T-helper 17 cell (primary cell): ENCODE results near the gene DENND1C. TPM values are rescaled to one million over a fixed set of nuclear protein-coding genes. Genes with fewer than 3 reads are reported as not detected.

Source experiments
- ATAC-seq: fragments of 150-1000 bp; cut with Tn5 transposase; 2 replicates; pipeline ENCODE4 v1.10.0; 2021; ENCODE audit warnings: mild to moderate bottlenecking, moderate library complexity
- DNase-seq, 3 donors: peaks; one replicate each; pipeline versions ENCODE4 v3.0.0 to v3.0.0-alpha.2; 2020 to 2021
- H3K9me3 ChIP-seq: one replicate; pipeline ENCODE4 v1.7.0; 2013; ENCODE audit warnings: low read length, mild to moderate bottlenecking; ENCODE audit not compliant: control insufficient read depth, poor library complexity, severe bottlenecking
- H3K27ac Mint-ChIP-seq: one replicate; pipeline ENCODE4 v1.8.0; 2022; ENCODE audit warnings: mild to moderate bottlenecking, moderate library complexity, mixed read lengths
- H3K27me3 Mint-ChIP-seq: one replicate; pipeline ENCODE4 v1.8.0; 2022; ENCODE audit warnings: mixed read lengths
- H3K36me3 Mint-ChIP-seq: one replicate; pipeline ENCODE4 v1.8.0; 2022; ENCODE audit warnings: low read depth, mixed read lengths
- H3K4me1 Mint-ChIP-seq: one replicate; pipeline ENCODE4 v1.8.0; 2022; ENCODE audit warnings: mild to moderate bottlenecking, mixed read lengths
- H3K4me3 Mint-ChIP-seq: one replicate; pipeline ENCODE4 v1.8.0; 2022; ENCODE audit warnings: mild to moderate bottlenecking, moderate library complexity, mixed read lengths
- total RNA-seq, 4 donors: library from RNA in 2 of 4; stranded (reverse) in 2 of 4; gene quantifications; one replicate each; pipeline ENCODE4 v1.2.3 and lab custom pipeline; 2022 to 2026

Gene DENND1C, protein sequence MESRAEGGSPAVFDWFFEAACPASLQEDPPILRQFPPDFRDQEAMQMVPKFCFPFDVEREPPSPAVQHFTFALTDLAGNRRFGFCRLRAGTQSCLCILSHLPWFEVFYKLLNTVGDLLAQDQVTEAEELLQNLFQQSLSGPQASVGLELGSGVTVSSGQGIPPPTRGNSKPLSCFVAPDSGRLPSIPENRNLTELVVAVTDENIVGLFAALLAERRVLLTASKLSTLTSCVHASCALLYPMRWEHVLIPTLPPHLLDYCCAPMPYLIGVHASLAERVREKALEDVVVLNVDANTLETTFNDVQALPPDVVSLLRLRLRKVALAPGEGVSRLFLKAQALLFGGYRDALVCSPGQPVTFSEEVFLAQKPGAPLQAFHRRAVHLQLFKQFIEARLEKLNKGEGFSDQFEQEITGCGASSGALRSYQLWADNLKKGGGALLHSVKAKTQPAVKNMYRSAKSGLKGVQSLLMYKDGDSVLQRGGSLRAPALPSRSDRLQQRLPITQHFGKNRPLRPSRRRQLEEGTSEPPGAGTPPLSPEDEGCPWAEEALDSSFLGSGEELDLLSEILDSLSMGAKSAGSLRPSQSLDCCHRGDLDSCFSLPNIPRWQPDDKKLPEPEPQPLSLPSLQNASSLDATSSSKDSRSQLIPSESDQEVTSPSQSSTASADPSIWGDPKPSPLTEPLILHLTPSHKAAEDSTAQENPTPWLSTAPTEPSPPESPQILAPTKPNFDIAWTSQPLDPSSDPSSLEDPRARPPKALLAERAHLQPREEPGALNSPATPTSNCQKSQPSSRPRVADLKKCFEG
- 100 to 1,000 TPM; 104 to 105 TPM for total RNA-seq
- 56.9 to 90.5 reads per million in 2 donors for total RNA-seq (lab: John Stamatoyannopoulos, UW)

DNA sequence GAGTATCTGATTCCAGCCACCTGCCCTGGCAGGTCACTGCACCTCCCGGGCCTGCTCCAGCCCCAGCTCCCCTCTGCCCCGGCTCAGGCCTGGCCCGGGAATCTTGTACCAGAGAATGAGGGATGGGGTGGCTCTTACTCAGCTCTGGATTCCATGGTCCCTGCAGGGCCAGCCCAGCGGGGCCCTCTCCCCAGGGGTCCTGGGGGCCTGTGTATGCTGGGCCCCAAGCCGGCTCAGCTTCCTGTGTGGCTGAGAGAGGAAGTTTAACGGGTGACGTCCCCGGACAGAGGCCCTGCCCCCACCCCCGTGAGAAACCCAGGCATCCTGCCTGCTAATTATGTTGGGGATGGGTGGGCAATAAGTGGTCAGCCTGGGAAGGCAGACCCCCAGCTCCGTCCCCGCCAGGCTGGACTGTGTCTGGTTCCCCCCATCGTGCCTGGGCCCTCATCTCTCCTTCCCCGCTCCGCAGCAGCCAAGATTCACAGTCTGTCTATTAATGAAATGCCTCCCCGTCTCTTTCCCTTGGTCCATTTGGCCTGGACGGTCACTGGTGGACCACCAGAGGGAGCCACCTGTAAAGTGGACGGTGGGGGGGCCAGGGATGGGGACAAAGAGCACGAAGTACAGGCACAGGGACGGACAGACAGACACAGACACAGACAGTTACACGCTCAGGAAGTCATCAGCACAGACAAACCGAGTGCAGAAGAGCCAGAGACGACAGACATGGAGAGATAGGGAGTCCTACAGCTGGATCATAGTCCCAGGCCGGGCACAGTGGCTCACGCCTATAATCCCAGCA, at the start of gene DENND1C:
Gene DENND1C (minus strand): TSS at position 247 of the 802 bp plus-strand sequence. CDS start 92 bp downstream, at position 155.
- Mint-ChIP-seq H3K27ac (peak within 1 kb of the TSS; percentile 98), H3K36me3 (peaks cover 3% of the 10 kb centered on the region), H3K4me3 (peak within 1 kb of the TSS; percentile 99), H3K27me3 (no peaks in the 10 kb centered on the region), H3K4me1 (peaks cover 29% of the 10 kb centered on the region)
- peak; percentile 88 for ATAC-seq
- peak in 2 of 3 donors; percentile 37 to 45 for DNase-seq
- no peaks in the 10 kb centered on the region for H3K9me3 ChIP-seq

DNA sequence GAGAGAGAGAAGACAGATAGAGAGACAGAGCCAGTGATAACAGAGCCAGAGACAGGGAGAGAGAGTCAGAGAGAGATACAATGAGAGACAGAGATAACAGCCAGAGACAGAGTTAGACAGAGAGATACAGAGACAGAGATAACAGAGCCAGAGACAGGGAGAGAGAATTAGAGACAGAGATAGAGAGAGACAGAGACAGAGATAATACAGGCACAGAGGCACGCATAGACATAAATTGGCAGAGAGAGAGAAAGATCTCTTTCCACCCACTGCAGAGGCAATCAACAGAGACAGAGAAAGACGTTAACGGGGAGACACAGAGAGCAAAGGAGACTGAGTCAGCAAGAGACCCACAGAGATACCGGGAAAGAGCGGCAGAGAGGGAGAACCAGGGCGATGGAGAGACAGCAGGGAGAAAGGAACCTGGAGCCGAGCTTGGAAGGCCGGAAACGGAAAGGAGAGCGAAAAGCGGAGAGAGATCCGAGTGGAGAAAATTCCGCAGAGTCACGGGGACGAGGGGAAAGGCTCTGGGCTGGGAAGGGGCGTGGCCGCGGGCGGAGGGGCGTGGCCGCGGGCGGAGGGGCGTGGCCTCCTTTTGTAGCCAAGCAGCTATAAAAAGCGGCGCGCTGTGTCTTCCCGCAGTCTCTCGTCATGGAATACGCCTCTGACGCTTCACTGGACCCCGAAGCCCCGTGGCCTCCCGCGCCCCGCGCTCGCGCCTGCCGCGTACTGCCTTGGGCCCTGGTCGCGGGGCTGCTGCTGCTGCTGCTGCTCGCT, 49.0 kb upstream of the DENND1C start, which contains the start of gene TNFSF9:
Gene TNFSF9 (plus strand): TSS at position 641 of the 777 bp plus-strand sequence. CDS start 11 bp downstream, at position 652.
- Mint-ChIP-seq H3K4me1 (peaks cover 37% of the 10 kb centered on the region), H3K36me3 (peaks cover 10% of the 10 kb centered on the region), H3K4me3 (peak within 1 kb of the TSS; percentile 96), H3K27me3 (peaks cover 33% of the 10 kb centered on the region), H3K27ac (peak within 1 kb of the TSS; percentile 84)
- ATAC-seq = peak; percentile 80
- peak; percentile 66 to 76 (median 71) for DNase-seq
- no peaks in the 10 kb centered on the region for H3K9me3 ChIP-seq

DNA sequence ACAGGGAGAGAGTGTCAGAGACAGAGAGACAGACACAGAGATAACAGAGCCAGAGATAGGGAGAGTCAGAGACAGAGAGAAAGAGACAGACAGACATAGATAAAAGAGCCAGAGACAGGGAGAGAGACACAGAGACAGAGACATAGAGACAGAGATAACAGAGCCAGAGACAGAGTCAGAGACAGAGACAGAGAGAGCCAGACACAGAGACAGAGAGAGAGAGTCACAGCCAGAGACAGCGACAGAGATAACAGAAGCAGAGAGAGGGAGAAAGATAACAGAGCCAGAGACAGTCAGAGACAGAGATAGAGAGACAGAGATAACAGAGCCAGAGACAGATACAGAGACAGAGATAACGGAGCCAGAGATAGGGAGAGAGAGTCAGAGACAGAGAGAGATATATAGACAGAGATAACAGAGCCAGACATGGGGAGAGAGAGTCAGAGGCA, 48.4 kb upstream of the DENND1C start:
- ATAC-seq = no peak

DNA sequence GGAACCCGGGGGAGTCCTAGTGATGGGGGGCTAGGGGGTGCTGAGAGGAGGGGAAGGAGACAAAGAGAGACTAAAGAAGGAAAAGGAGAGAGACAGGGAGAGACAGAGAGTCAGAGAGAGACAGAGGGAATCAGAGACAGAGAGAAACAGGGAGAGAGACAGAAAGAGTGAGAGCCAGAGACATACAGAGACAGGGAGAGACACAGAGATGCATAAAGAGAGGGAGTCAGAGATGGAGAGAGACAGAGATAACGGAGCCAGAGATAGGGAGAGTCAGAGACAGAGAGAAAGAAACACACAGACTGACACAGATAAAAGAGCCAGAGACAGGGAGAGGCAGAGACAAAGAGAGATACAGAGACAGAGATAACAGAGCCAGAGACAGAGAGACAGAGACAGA, 47.8 kb upstream of the DENND1C start:
- peaks cover 37% of the 10 kb centered on the region for H3K4me1 Mint-ChIP-seq
- H3K36me3 Mint-ChIP-seq = peaks cover 10% of the 10 kb centered on the region
- DNase-seq = no peak
- H3K27me3 Mint-ChIP-seq = peaks cover 33% of the 10 kb centered on the region
- peak overlapping the region; percentile 71 for H3K4me3 Mint-ChIP-seq
- H3K27ac Mint-ChIP-seq = peak overlapping the region; percentile 84
- H3K9me3 ChIP-seq = no peaks in the 10 kb centered on the region
- no peak for ATAC-seq

More for the DNA sequence above, 48.4 kb upstream of the DENND1C start:
- no peaks in the 10 kb centered on the region for H3K9me3 ChIP-seq
- Mint-ChIP-seq H3K27ac (peak overlapping the region; percentile 84), H3K4me1 (peaks cover 37% of the 10 kb centered on the region), H3K27me3 (peaks cover 33% of the 10 kb centered on the region), H3K36me3 (peaks cover 10% of the 10 kb centered on the region), H3K4me3 (peak overlapping the region; percentile 96)
- DNase-seq = no peak

DNA sequence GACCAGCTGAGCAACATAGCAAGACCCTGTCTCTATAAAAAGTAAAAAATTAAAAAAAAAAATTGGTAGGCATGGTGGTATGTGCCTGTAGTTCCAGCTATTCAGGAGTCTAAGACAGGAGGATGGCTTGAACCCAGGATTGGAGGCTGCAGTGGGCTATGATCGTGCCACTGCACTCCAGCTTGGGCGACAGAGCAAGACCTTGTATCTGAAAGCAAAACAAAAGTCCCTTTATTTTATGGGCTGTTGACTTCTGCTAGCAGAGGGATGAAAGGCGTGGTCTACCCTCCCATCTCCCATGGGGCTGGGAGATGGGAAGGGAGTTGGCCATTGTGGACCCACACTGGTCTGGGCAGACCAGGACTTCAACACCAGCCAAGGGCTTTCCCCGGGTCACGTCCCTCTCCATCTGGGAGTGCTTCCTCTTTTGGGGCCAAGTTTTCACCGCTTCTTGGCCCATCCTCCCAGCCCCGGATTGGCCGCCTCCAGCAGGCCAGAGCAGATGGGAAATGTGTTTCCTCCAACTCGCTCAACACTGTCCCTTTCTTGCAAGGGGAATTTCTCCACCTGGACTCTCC, 47.0 kb upstream of the DENND1C start:
- Mint-ChIP-seq H3K36me3 (peaks cover 8% of the 10 kb centered on the region), H3K4me3 (no peak overlapping the region), H3K27ac (no peak overlapping the region), H3K27me3 (peaks cover 29% of the 10 kb centered on the region), H3K4me1 (peaks cover 33% of the 10 kb centered on the region)
- ATAC-seq (no peak), DNase-seq (no peak)
- no peaks in the 10 kb centered on the region for H3K9me3 ChIP-seq

DNA sequence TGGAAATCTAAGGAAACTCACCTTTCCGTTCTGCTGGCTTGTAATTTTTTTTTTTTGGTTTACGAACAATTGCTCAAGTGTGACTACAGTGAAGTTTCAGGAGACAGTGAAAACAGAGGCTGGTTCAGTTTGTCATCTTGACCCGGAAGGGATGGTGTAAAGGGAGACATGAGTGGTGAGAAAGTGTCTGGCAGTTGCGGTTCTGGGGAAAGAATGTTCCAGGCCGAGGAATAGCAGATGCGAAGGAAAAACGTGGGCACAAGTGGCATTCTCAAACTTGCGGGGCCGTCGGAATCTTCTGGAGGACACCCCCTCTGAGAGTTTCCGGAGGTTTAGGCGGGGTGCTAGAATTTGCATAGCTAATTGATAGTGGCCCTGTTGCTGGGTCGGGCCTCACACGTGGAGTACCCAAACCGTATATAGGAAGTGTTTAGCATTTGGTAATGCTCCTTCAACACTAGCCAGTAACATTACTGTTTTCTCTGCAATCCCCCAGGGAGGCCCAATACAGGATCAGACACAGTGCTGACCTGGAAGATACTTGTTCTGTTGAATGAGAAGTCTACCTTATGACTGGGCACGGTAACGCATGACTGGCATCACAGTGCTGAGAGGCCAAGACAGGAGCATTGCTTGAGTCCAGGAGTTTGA, 46.4 kb upstream of the DENND1C start:
- H3K9me3 ChIP-seq = no peaks in the 10 kb centered on the region
- H3K27ac Mint-ChIP-seq = no peak overlapping the region
- peaks cover 33% of the 10 kb centered on the region for H3K4me1 Mint-ChIP-seq
- ATAC-seq (no peak), DNase-seq (no peak)
- H3K4me3 Mint-ChIP-seq = no peak overlapping the region
- H3K27me3 Mint-ChIP-seq = peaks cover 28% of the 10 kb centered on the region
- peaks cover 8% of the 10 kb centered on the region for H3K36me3 Mint-ChIP-seq

DNA sequence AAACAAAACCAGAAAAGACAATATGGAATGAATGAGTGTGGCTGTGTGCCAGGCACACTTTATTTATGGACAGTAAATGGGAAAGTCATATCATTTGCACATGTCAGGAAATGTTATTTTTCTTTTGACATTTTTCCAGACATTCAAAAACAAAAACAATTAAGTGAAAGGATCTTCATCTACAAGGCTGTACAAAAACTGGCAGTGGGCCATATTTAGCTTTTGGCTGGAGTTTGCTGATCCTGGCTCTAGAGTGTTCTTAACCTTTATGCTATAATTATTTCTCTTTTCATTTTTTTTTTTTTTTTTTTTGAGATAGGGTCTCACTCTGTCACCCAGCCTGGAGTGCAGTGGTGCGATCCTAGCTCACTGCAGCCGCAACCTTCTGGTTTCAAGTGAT, 42.7 kb upstream of the DENND1C start:
- peaks cover 6% of the 10 kb centered on the region for H3K4me1 Mint-ChIP-seq
- no peaks in the 10 kb centered on the region for H3K9me3 ChIP-seq
- DNase-seq = no peak
- no peak overlapping the region for H3K27ac Mint-ChIP-seq
- no peak overlapping the region for H3K4me3 Mint-ChIP-seq
- no peak for ATAC-seq
- no peaks in the 10 kb centered on the region for H3K36me3 Mint-ChIP-seq
- H3K27me3 Mint-ChIP-seq = no peaks in the 10 kb centered on the region

DNA sequence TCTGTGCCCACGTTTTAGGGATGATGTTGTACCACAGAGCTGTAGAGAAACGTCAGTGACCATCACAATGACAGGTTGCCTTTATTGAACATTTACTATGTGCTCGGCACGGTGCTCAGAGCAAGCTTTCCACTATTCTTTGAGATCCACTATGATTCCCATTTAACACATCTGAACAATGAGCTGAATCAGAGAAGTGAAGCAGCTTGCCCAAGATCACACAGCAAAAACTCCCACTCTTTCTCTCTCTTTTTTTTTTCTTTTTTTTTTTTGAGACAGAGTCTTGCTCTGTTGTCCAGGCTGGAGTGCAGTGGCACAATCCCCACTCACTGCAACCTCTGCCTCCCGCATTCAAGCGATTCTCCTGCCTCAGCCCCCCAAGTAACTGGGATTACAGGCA, 41.1 kb upstream of the DENND1C start:
- ATAC-seq = no peak
- DNase-seq = no peak
- H3K4me3 Mint-ChIP-seq = no peak overlapping the region

DNA sequence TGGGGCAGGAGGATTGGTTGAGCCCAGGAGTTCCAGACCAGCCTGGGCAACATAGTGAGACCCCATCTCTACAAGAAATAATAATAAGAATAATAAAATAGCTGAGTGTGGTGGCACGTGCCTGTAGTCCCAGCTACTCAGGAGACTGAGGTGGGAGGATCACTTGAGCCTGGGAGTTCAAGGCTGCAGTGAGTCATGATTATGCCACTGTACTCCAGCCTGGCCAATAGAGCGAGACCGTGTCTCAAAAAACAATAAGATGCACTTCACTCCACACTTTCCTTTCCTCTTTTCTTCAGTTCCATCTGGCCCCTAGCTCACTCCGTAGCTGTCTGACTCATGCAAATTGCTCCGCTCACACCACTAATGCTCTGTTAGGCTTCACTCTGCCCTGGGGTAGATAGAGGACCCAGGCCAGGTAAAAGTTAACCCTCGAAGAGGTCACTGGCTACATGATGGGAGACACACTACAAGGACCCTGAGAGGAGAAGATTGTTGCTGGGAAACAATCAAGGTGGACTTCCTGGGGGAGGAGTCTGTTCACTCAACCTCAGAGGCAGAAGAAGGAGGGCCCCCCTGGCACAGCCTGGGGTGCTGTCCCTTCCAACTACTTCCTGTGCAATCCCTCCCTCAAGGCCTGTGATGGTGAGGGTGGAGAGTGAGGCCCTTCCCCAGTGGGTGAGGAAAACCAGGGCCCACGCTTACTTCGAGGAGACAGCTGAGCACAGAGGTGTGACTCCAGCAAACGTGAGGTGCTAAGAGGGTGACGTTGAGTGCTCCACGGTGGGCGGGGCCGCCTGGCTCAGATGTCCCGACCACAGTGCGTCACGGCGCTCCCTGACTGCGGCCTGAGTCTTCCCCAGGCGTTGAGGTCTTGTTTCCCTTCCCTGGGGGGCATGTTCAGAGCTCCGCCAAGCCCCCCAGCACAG, 40.4 kb upstream of the DENND1C start:
- DNase-seq = peak in 1 of 3 donors; percentile 19
- no peaks in the 10 kb centered on the region for H3K27me3 Mint-ChIP-seq
- no peak overlapping the region for H3K4me3 Mint-ChIP-seq
- peak; percentile 80 for ATAC-seq
- peaks cover 19% of the 10 kb centered on the region for H3K4me1 Mint-ChIP-seq
- no peaks in the 10 kb centered on the region for H3K36me3 Mint-ChIP-seq
- no peaks in the 10 kb centered on the region for H3K9me3 ChIP-seq
- H3K27ac Mint-ChIP-seq = no peak overlapping the region

More for the DNA sequence above, 41.1 kb upstream of the DENND1C start:
- no peaks in the 10 kb centered on the region for H3K27me3 Mint-ChIP-seq
- no peaks in the 10 kb centered on the region for H3K36me3 Mint-ChIP-seq
- H3K27ac Mint-ChIP-seq = peak overlapping the region; percentile 43
- no peaks in the 10 kb centered on the region for H3K9me3 ChIP-seq
- peaks cover 13% of the 10 kb centered on the region for H3K4me1 Mint-ChIP-seq

DNA sequence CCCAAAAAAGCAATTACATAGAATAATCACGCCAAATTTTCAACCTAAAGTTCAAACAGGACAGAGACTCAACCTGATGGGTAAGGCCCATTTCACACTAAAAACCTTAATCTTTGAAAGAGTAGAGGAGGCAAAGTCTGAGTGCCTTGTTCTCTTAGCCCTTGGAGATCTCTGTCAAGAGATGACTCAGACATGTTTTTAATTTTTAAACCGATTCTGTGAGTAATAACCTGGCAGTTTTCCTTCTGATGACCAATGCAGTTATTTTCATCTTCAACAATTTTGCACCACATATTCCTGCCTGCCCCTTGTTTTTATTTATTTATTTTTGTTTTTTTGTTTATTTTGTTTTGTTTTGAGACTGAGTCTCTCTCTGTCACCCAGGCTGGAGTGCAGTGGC, 37.7 kb upstream of the DENND1C start:
- H3K9me3 ChIP-seq = no peaks in the 10 kb centered on the region
- H3K36me3 Mint-ChIP-seq = no peaks in the 10 kb centered on the region
- H3K27me3 Mint-ChIP-seq = no peaks in the 10 kb centered on the region
- H3K4me1 Mint-ChIP-seq = peaks cover 31% of the 10 kb centered on the region
- H3K27ac Mint-ChIP-seq = no peak overlapping the region
- H3K4me3 Mint-ChIP-seq = no peak overlapping the region
- no peak for ATAC-seq
- no peak for DNase-seq
